ENCODE data around the gene ANKMY1. TPM values are rescaled to one million over a fixed set of nuclear protein-coding genes. Genes with fewer than 3 reads are reported as not detected.

ANKMY1 gene
- polyA plus RNA-seq, 1 experiment: 2.9 TPM

DNA sequence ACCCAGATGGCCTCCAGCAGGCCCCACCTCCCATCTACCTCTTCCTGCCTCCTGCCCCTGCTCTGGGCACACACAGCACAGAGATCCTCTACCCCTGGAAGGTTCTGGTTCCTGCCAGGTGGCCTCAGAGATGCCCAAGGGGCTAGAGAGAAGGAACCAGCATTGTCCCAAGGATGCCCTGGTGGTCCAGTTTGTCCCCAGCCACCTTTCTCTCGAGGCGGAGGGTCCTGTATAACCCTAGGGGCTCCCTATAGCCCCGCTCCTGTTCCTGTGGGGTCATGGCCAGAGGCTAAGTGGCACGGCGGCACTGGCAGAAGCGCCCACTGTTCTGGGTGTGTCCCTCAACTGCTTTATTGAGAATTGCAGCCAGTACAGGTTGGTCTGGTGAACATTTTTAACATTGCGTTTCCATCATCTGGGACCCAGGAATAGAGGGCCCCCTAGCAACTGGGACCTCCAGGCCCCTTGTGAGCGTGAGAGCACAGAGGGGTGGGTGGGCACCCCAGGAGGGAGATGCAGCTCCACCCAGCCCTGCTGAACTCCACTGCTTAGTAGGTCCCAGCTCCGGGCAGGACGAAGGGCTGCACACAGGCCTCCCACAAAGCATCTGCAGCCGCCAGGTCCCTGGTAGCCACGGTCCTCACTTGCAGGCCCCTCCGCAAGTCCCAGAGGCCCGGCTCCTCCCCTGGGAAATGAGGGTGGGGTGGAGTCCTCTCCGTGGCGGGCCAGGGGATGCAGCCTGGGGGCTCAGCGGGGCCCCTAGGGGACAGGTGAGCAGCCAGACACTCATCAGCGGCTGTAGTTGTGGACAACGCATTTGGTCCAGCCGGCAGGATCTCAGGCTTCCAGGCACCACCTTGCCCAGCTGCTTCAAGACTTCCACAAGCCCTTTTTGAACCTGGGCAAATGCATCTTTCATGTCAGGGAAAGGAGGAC is 89.2 kb downstream of the ANKMY1 start:
- ChIA-PET POLR2A (no interaction called here), CTCF (interaction anchor here (1.2 kb wide), 1 partner anchor 45 kb away, joined by 4 read pairs; no protein-coding TSS in a partner anchor)
- TF ChIP-seq, protein P1, sequence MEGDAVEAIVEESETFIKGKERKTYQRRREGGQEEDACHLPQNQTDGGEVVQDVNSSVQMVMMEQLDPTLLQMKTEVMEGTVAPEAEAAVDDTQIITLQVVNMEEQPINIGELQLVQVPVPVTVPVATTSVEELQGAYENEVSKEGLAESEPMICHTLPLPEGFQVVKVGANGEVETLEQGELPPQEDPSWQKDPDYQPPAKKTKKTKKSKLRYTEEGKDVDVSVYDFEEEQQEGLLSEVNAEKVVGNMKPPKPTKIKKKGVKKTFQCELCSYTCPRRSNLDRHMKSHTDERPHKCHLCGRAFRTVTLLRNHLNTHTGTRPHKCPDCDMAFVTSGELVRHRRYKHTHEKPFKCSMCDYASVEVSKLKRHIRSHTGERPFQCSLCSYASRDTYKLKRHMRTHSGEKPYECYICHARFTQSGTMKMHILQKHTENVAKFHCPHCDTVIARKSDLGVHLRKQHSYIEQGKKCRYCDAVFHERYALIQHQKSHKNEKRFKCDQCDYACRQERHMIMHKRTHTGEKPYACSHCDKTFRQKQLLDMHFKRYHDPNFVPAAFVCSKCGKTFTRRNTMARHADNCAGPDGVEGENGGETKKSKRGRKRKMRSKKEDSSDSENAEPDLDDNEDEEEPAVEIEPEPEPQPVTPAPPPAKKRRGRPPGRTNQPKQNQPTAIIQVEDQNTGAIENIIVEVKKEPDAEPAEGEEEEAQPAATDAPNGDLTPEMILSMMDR (IDR thresholded peaks at IDR 0.05; ENCODE audit: low read depth, low read length): no peak
- Histone ChIP-seq H3K27me3 (ENCODE audit: control insufficient read depth, insufficient read depth, low read length) (no peaks in the 10 kb centered on the region), H3K4me3 (ENCODE audit: low read depth, low read length) (no peak overlapping the region), H3K9me3 (ENCODE audit: control insufficient read depth, insufficient read depth, low read length) (peaks cover 14% of the 10 kb centered on the region), H3K27ac (ENCODE audit: low read depth, low read length) (no peak overlapping the region)
- DNase-seq (ENCODE audit: low read depth, low spot score): no peak

DNA sequence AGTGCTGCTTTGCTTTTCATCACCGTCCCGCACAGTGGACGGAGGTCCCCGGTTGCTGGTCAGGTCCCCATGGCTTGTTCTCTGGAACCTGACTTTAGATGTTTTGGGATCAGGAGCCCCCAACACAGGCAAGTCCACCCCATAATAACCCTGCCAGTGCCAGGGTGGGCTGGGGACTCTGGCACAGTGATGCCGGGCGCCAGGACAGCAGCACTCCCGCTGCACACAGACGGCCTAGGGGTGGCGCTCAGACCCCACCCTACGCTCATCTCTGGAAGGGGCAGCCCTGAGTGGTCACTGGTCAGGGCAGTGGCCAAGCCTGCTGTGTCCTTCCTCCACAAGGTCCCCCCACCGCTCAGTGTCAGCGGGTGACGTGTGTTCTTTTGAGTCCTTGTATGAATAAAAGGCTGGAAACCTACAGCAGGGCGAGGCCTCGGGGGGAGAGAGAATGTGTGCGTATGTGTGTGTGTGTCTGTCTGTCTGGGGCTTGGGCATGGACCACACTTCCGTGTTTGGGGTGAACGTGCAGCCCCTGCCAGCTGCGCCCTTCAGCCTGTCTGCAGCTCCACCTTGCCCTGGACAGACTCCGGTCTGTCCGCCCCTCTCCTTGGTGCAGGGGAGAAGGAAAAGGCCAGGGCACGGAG is 90.0 kb downstream of the ANKMY1 start:
- POLR2A ChIA-PET: no interaction called here

DNA sequence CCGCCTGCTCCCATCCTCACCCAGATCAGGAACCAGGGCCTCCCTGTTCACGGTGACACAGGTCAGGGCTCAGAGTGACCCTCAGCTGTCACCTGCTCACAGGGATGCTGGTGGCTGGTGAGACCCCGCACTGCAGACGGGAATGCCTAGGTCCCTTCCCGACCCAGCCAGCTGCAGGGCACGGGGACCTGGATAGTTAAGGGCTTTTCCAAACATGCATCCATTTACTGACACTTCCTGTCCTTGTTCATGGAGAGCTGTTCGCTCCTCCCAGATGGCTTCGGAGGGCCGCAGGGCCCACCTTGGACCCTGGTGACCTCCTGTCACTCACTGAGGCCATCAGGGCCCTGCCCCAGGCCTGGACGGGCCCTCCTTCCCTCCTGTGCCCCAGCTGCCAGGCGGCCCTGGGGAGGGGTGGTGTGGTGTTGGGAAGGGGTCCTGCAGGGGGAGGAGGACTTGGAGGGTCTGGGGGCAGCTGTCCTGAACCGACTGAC is 90.6 kb downstream of the ANKMY1 start:
- TF ChIP-seq, protein P1 (IDR thresholded peaks at IDR 0.05; ENCODE audit: low read depth, low read length): no peak
- POLR2A ChIA-PET: no interaction called here
- CTCF ChIA-PET: no interaction called here
- no peak overlapping the region for H3K4me3 ChIP-seq (ENCODE audit: low read depth, low read length)
- H3K27ac ChIP-seq (ENCODE audit: low read depth, low read length): no peak overlapping the region
- H3K9me3 ChIP-seq (ENCODE audit: control insufficient read depth, insufficient read depth, low read length): peaks cover 5% of the 10 kb centered on the region
- H3K27me3 ChIP-seq (ENCODE audit: control insufficient read depth, insufficient read depth, low read length): no peaks in the 10 kb centered on the region
- DNase-seq (ENCODE audit: low read depth, low spot score): no peak

More for the DNA sequence above, 90.0 kb downstream of the ANKMY1 start:
- Histone ChIP-seq H3K4me3 (ENCODE audit: low read depth, low read length) (no peak overlapping the region), H3K9me3 (ENCODE audit: control insufficient read depth, insufficient read depth, low read length) (peaks cover 11% of the 10 kb centered on the region), H3K27ac (ENCODE audit: low read depth, low read length) (no peak overlapping the region), H3K27me3 (ENCODE audit: control insufficient read depth, insufficient read depth, low read length) (no peaks in the 10 kb centered on the region)
- TF ChIP-seq, protein P1 (IDR thresholded peaks at IDR 0.05; ENCODE audit: low read depth, low read length): no peak
- CTCF ChIA-PET: no interaction called here
- no peak for DNase-seq (ENCODE audit: low read depth, low spot score)

DNA sequence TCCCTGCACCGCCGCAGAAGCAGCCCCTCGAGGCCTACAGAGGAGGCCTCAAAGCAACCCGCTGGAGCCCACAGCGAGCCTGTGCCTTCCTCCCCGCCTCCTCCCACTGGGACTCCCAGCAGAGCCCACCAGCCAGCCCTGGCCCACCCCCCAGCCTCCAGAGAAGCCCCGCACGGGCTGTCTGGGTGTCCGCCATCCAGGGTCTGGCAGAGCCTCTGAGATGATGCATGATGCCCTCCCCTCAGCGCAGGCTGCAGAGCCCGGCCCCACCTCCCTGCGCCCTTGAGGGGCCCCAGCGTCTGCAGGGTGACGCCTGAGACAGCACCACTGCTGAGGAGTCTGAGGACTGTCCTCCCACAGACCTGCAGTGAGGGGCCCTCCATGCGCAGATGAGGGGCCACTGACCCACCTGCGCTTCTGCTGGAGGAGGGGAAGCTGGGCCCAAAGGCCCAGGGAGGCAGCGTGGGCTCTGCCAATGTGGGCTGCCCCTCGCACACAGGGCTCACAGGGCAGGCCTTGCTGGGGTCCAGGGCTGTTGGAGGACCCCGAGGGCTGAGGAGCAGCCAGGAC is 91.1 kb downstream of the ANKMY1 start:
- Histone ChIP-seq H3K27ac (ENCODE audit: low read depth, low read length) (no peak overlapping the region), H3K9me3 (ENCODE audit: control insufficient read depth, insufficient read depth, low read length) (no peaks in the 10 kb centered on the region; the same call in none of the 2 replicates), H3K4me3 (ENCODE audit: low read depth, low read length) (no peak overlapping the region), H3K27me3 (ENCODE audit: control insufficient read depth, insufficient read depth, low read length) (no peaks in the 10 kb centered on the region)
- ChIA-PET POLR2A (no interaction called here), CTCF (no interaction called here)
- no peak for DNase-seq (ENCODE audit: low read depth, low spot score)
- TF ChIP-seq, protein P1 (IDR thresholded peaks at IDR 0.05; ENCODE audit: low read depth, low read length): no peak

Measured in AG04450 (cell line).